Adrenal gland (tissue), 12 donors: ENCODE data around the gene DOK4. TPM values are rescaled to one million over a fixed set of nuclear protein-coding genes. Genes with fewer than 3 reads are reported as not detected.

Experiments
- DNase-seq, 7 donors: peaks; one replicate each; pipeline ENCODE4 v3.0.0-alpha.2; 2019 to 2020
- H3K27ac ChIP-seq, 5 donors: fragments of 200-600 bp; sonication (generic) in 4 of 5; 1 replicate in 3 of 5; 2 replicates in 2 of 5; pipeline versions ENCODE4 v1.5.1 to v1.8.0; 2016 to 2020; ENCODE audit warnings: mild to moderate bottlenecking in 1 of 5
- H3K27me3 ChIP-seq: fragments of 200-600 bp; 2 replicates; pipeline ENCODE4 v1.8.0; 2021
- H3K36me3 ChIP-seq, 2 donors: fragments of 200-600 bp; replicated peaks in 1 of 2; 1 replicate in 1 of 2; 2 replicates in 1 of 2; pipeline versions ENCODE4 v1.5.1 to v1.8.0; 2018 to 2022
- H3K4me1 ChIP-seq, 2 donors: fragments of 200-600 bp; replicated peaks in 1 of 2; 1 replicate in 1 of 2; 2 replicates in 1 of 2; pipeline versions ENCODE4 v1.5.1 to v1.8.0; 2018 to 2021
- H3K4me3 ChIP-seq, 4 donors: fragments of 200-600 bp; sonication (generic) in 3 of 4; one replicate each; pipeline ENCODE4 v1.5.1; 2016 to 2018
- H3K9me3 ChIP-seq, 3 donors: fragments of 200-600 bp; sonication (generic) in 1 of 3; replicated peaks in 1 of 3; 1 replicate in 2 of 3; 2 replicates in 1 of 3; pipeline versions ENCODE4 v1.5.1 to v1.8.0; 2016 to 2021
- CTCF ChIP-seq, 6 experiments: fragments of 450-650 bp in 4 of 6; fragments of 200-600 bp in 2 of 6; sonication (generic) in 1 of 6; IDR thresholded peaks; 1 replicate in 5 of 6; 2 replicates in 1 of 6; pipeline versions ENCODE4 v1.5.1 to v1.8.0; 2016 to 2021; ENCODE audit warnings: antibody characterized with exemption in 6 of 6, mild to moderate bottlenecking in 2 of 6, moderate library complexity in 1 of 6
- POLR2A ChIP-seq, 2 donors: fragments of 450-650 bp; IDR thresholded peaks; one replicate each; pipeline ENCODE4 v1.6.1; 2017; ENCODE audit warnings: antibody characterized with exemption in 2 of 2, mild to moderate bottlenecking in 2 of 2, moderate library complexity in 1 of 2
- WGBS, 4 donors: extraction: QIAGEN DNeasy Blood & Tissue Kit in 2 of 4; methylation state at CpG; one replicate each; pipeline versions ENCODE4 v1.1.5 to v1.1.7; 2013 to 2017; 5-methylcytosine and 5-hydroxymethylcytosine counted together
- intact Hi-C, 2 donors: fragments of 100-400 bp; cut with DNase I; formaldehyde crosslinking; loops; one replicate each; pipeline versions ENCODE4 v1.14.1 to v1.15.0; 2022 to 2023
- polyA plus RNA-seq, 3 donors: library from polyadenylated mRNA; stranded (reverse); fragments of 200-250 nt in 2 of 3; fragments of 350-450 nt in 1 of 3; fragmentation: Illumina TruSeq in 1 of 3; extraction: RNeasy Lipid Tissue Mini Kit (QIAGEN cat#74804) in 1 of 3; gene quantifications; one replicate each; pipeline ENCODE4 v1.2.3, GENCODE V29; 2013 to 2014
- total RNA-seq, 9 donors: library from RNA; depleted of rRNA in 4 of 9; stranded (reverse); fragments of >200 nt in 4 of 9; fragments of 120-200 nt in 1 of 9; fragmentation: NEBNext Ultra II Directional in 1 of 9; extraction: Animal tissue kit (Norgen Biotek cat#: 25700) in 1 of 9; gene quantifications; one replicate each; pipeline versions ENCODE4 v1.1.0 to v1.2.4, GENCODE V29; 2013 to 2023
- donor health status: healthy with polysubstance abuse.
- donor health status: Bipolar disorder and iron deficiency.
- donor health status: DM: yes; HTN: yes; CAD: no.
- donor health status: DM: no; HTN: no; CAD: no.
- donor health status: DM: no; HTN: no; CAD: no.
- donor health status: DM: yes; HTN: yes; CAD: no.

Gene DOK4
- total and polyA plus RNA-seq, 12 donors = 4.3 to 36.1 (median 18.7) TPM

GRCh38 chr16:57525761-57526160, 39.5 kb upstream of the DOK4 start:
- no peaks in the 10 kb centered on the region for H3K9me3 ChIP-seq
- no peak overlapping the region for H3K27ac ChIP-seq
- H3K4me3 ChIP-seq = no peak overlapping the region
- peaks cover 0 to 12% of the 10 kb centered on the region in 2 donors for H3K4me1 ChIP-seq
- no peaks in the 10 kb centered on the region for H3K27me3 ChIP-seq
- TF ChIP-seq POLR2A (IDR thresholded peaks at IDR 0.05) (no peak), CTCF (IDR thresholded peaks at IDR 0.05) (no peak)
- H3K36me3 ChIP-seq = no peaks in the 10 kb centered on the region
- WGBS, 4 donors = 85 to 90% (median 85%) methylated on average over 10 to 18 of the region's 18 CpGs
- DNase-seq = no peak
- intact Hi-C loops = no loop called here

- no peak for TF ChIP-seq CTCF (IDR thresholded peaks at IDR 0.05)
- Histone ChIP-seq H3K4me1 (peaks cover 0 to 6% of the 10 kb centered on the region in 2 donors), H3K27me3 (no peaks in the 10 kb centered on the region), H3K36me3 (peaks cover 0 to 6% of the 10 kb centered on the region in 2 donors), H3K4me3 (no peak overlapping the region), H3K9me3 (no peaks in the 10 kb centered on the region), H3K27ac (no peak overlapping the region)
- 85 to 88% (median 86%) methylated on average over 7 to 8 of the region's 8 CpGs for WGBS, 4 donors
- no peak for DNase-seq
- intact Hi-C loops = no loop called here
Measured at GRCh38 chr16:57522960-57523359, 36.7 kb upstream of the DOK4 start.

GRCh38 chr16:57519796-57520360, 33.6 kb upstream of the DOK4 start:
- Histone ChIP-seq H3K36me3 (peaks cover 0 to 14% of the 10 kb centered on the region in 2 donors), H3K4me1 (peaks cover 0 to 6% of the 10 kb centered on the region in 2 donors), H3K9me3 (no peaks in the 10 kb centered on the region), H3K27ac (no peak overlapping the region), H3K27me3 (no peaks in the 10 kb centered on the region), H3K4me3 (no peak overlapping the region)
- 16 to 35% (median 30%) methylated on average over 8 to 10 of the region's 10 CpGs for WGBS, 4 donors
- peak; percentile 68 to 90 (median 77) for DNase-seq
- TF ChIP-seq CTCF (IDR thresholded peaks at IDR 0.05) (peak; percentile 89 to 98 (median 93)), POLR2A (IDR thresholded peaks at IDR 0.05) (peak in 1 of 2 donors; percentile 25)
- intact Hi-C loops = loop anchor here (2.0 to 10.0 kb wide), 5 partner anchors 43 to 218 kb away; no protein-coding TSS in a partner anchor

GRCh38 chr16:57518922-57519321, 32.6 kb upstream of the DOK4 start:
- intact Hi-C loops = loop anchor here (2.0 to 10.0 kb wide), 5 partner anchors 42 to 217 kb away; no protein-coding TSS in a partner anchor
- Histone ChIP-seq H3K27me3 (no peaks in the 10 kb centered on the region), H3K36me3 (peaks cover 0 to 14% of the 10 kb centered on the region in 2 donors), H3K4me3 (no peak overlapping the region), H3K27ac (no peak overlapping the region), H3K9me3 (no peaks in the 10 kb centered on the region), H3K4me1 (no peaks in the 10 kb centered on the region)
- 81 to 90% (median 88%) methylated on average over 6 of the region's 6 CpGs for WGBS, 4 donors
- no peak for DNase-seq
- TF ChIP-seq CTCF (IDR thresholded peaks at IDR 0.05) (no peak), POLR2A (IDR thresholded peaks at IDR 0.05) (no peak)
